WTC11 (cell line): ENCODE measurements around the gene SOCS6. TPM values are rescaled to one million over a fixed set of nuclear protein-coding genes. Genes with fewer than 3 reads are reported as not detected.

Experiments
- ATAC-seq: fragments of 200-7000 bp; cut with Tn5 transposase; 2 replicates; pipeline ENCODE4 v1.10.0; 2021; ENCODE audit warnings: mild to moderate bottlenecking, moderate library complexity
- CTCF ChIA-PET: fragments of 300-600 bp; sonication (Branson Sonifier 250); formaldehyde crosslinking; loops from one replicate; lab custom pipeline; 2021; ENCODE audit warnings: antibody characterized with exemption; lab: Charles Lee
- POLR2A ChIA-PET: fragments of 350-600 bp; sonication (Branson Sonifier 250); formaldehyde crosslinking; loops from one replicate; lab custom pipeline; 2021; ENCODE audit warnings: antibody characterized with exemption; lab: Charles Lee
- DNase-seq: peaks from one replicate; pipeline ENCODE4 v3.0.0; 2021; ENCODE audit warnings: low spot score
- H3K27ac Mint-ChIP-seq: 2 replicates; pipeline ENCODE4 v1.8.0; 2021; ENCODE audit warnings: mixed read lengths
- H3K27me3 Mint-ChIP-seq: 2 replicates; pipeline ENCODE4 v1.8.0; 2021; ENCODE audit warnings: low read depth, mild to moderate bottlenecking, moderate library complexity, mixed read lengths
- H3K36me3 Mint-ChIP-seq: 2 replicates; pipeline ENCODE4 v1.8.0; 2021; ENCODE audit warnings: mixed read lengths
- H3K4me1 Mint-ChIP-seq: 2 replicates; pipeline ENCODE4 v1.8.0; 2022; ENCODE audit warnings: mixed read lengths
- H3K4me3 Mint-ChIP-seq: 2 replicates; pipeline ENCODE4 v1.8.0; 2021; ENCODE audit warnings: mild to moderate bottlenecking, moderate library complexity, mixed read lengths
- H3K9me3 Mint-ChIP-seq: 2 replicates; pipeline ENCODE4 v1.8.0; 2021; ENCODE audit warnings: mixed read lengths
- AR ChIP-seq: fragments of 250-450 bp; sonication (Bioruptor Pico); IDR thresholded peaks from 2 replicates; pipeline ENCODE4 v1.9.0; 2021; ENCODE audit warnings: mild to moderate bottlenecking
- ATF1 ChIP-seq: sonication (generic); formaldehyde crosslinking; IDR thresholded peaks from 2 replicates; pipeline ENCODE4 v1.8.1; 2023; ENCODE audit warnings: mild to moderate bottlenecking, moderate library complexity, missing genetic modification reagents
- ATF6 ChIP-seq: sonication (generic); formaldehyde crosslinking; IDR thresholded peaks from 2 replicates; pipeline ENCODE4 v1.8.1; 2023; ENCODE audit warnings: mild to moderate bottlenecking, missing genetic modification reagents
- CBFB ChIP-seq: sonication (generic); formaldehyde crosslinking; IDR thresholded peaks from 2 replicates; pipeline ENCODE4 v1.8.1; 2022; ENCODE audit warnings: mild to moderate bottlenecking, low read depth, missing genetic modification reagents
- CREM ChIP-seq: sonication (generic); formaldehyde crosslinking; IDR thresholded peaks from 2 replicates; pipeline ENCODE4 v1.8.1; 2022; ENCODE audit warnings: mild to moderate bottlenecking, missing genetic modification reagents, moderate library complexity
- E2F5 ChIP-seq: sonication (generic); formaldehyde crosslinking; IDR thresholded peaks from 2 replicates; pipeline ENCODE4 v1.8.1; 2022; ENCODE audit warnings: mild to moderate bottlenecking, moderate library complexity, missing genetic modification reagents
- EMX1 ChIP-seq: fragments of 250-450 bp; sonication (Bioruptor Pico); IDR thresholded peaks from 2 replicates; pipeline ENCODE4 v1.8.0; 2021; ENCODE audit warnings: mild to moderate bottlenecking
- HMGA2 ChIP-seq: fragments of 250-450 bp; sonication (Bioruptor Pico); IDR thresholded peaks from 2 replicates; pipeline ENCODE4 v1.4.0; 2021; ENCODE audit warnings: mild to moderate bottlenecking, moderate library complexity
- IRF2 ChIP-seq: sonication (generic); formaldehyde crosslinking; IDR thresholded peaks from 2 replicates; pipeline ENCODE4 v1.8.0; 2022; ENCODE audit warnings: low read depth, missing genetic modification reagents, borderline replicate concordance
- JUN ChIP-seq: sonication (generic); formaldehyde crosslinking; IDR thresholded peaks from 2 replicates; pipeline ENCODE4 v1.8.0; 2023; ENCODE audit warnings: mild to moderate bottlenecking, missing genetic modification reagents
- MLX ChIP-seq: sonication (generic); formaldehyde crosslinking; IDR thresholded peaks from 2 replicates; pipeline ENCODE4 v1.8.1; 2023; ENCODE audit warnings: mild to moderate bottlenecking, missing genetic modification reagents, moderate library complexity
- MXD4 ChIP-seq: fragments of 250-450 bp; sonication (Bioruptor Pico); IDR thresholded peaks from 2 replicates; pipeline ENCODE4 v1.8.0; 2021; ENCODE audit warnings: mild to moderate bottlenecking, moderate library complexity, borderline replicate concordance
- MYBL2 ChIP-seq: sonication (generic); formaldehyde crosslinking; IDR thresholded peaks from 2 replicates; pipeline ENCODE4 v1.8.1; 2023; ENCODE audit warnings: mild to moderate bottlenecking, moderate library complexity, missing genetic modification reagents
- SMAD3 ChIP-seq: sonication (generic); formaldehyde crosslinking; IDR thresholded peaks from 2 replicates; pipeline ENCODE4 v1.8.0; 2022; ENCODE audit warnings: missing genetic modification reagents, mild to moderate bottlenecking, borderline replicate concordance
- TEAD1 ChIP-seq: sonication (generic); formaldehyde crosslinking; IDR thresholded peaks from 2 replicates; pipeline ENCODE4 v1.8.0; 2022; ENCODE audit warnings: mild to moderate bottlenecking, missing genetic modification reagents
- USF1 ChIP-seq: sonication (generic); formaldehyde crosslinking; IDR thresholded peaks from 2 replicates; pipeline ENCODE4 v1.8.0; 2022; ENCODE audit warnings: mild to moderate bottlenecking, missing genetic modification reagents
- ZNF263 ChIP-seq: sonication (generic); formaldehyde crosslinking; IDR thresholded peaks from 2 replicates; pipeline ENCODE4 v1.8.1; 2022; ENCODE audit warnings: low read depth, mild to moderate bottlenecking, moderate library complexity, missing genetic modification reagents
- ZNF416 ChIP-seq: fragments of 250-450 bp; sonication (Bioruptor Pico); IDR thresholded peaks from 2 replicates; pipeline ENCODE4 v1.9.0; 2021; ENCODE audit warnings: mild to moderate bottlenecking, inconsistent platforms
- ZNF532 ChIP-seq: fragments of 250-450 bp; sonication (Bioruptor Pico); IDR thresholded peaks from 2 replicates; pipeline ENCODE4 v1.9.0; 2021; ENCODE audit warnings: mild to moderate bottlenecking, borderline replicate concordance
- total RNA-seq: library from RNA; stranded (reverse); gene quantifications from 3 replicates; pipeline ENCODE4 v1.2.3, GENCODE V29; 2021

SOCS6 gene
- total RNA-seq, 1 experiment from 2014 or later = 16.5 TPM

- TF ChIP-seq ZNF263 (no peak), ZNF532 (CRISPR knock-in tag) (no peak), CBFB (CRISPR knock-in tag) (no peak), IRF2 (CRISPR knock-in tag) (no peak)
These were observed 39.3 kb downstream of the SOCS6 start (continued) for GRCh38 chr18:70328169-70328568.

- peaks cover 7% of the 10 kb centered on the region for H3K9me3 Mint-ChIP-seq
- H3K27ac Mint-ChIP-seq = no peak overlapping the region
- ATAC-seq (no peak), DNase-seq (no peak)
- H3K4me1 Mint-ChIP-seq = peaks cover 29% of the 10 kb centered on the region
- POLR2A ChIA-PET = no interaction called here
- H3K4me3 Mint-ChIP-seq = no peak overlapping the region
- no peaks in the 10 kb centered on the region for H3K27me3 Mint-ChIP-seq
- CTCF ChIA-PET = no interaction called here
- no peak for TF ChIP-seq TEAD1 (CRISPR knock-in tag)
- no peak for TF ChIP-seq AR (CRISPR knock-in tag)
- TF ChIP-seq E2F5 (CRISPR knock-in tag) = no peak
- TF ChIP-seq SMAD3 (CRISPR knock-in tag) = no peak
- TF ChIP-seq JUN (CRISPR knock-in tag) = no peak
- no peak for TF ChIP-seq ZNF416 (CRISPR knock-in tag)
- TF ChIP-seq HMGA2 = no peak
- no peak for TF ChIP-seq ATF1 (CRISPR knock-in tag)
- TF ChIP-seq MLX = no peak
- H3K36me3 Mint-ChIP-seq = peaks cover 23% of the 10 kb centered on the region
These were observed 40.2 kb downstream of the SOCS6 start for GRCh38 chr18:70329071-70329470.

GRCh38 chr18:70330887-70331286, 42.0 kb downstream of the SOCS6 start:
- no peaks in the 10 kb centered on the region for H3K27me3 Mint-ChIP-seq
- peaks cover 19% of the 10 kb centered on the region for H3K9me3 Mint-ChIP-seq
- ATAC-seq (peak; percentile 81), DNase-seq (no peak)
- H3K4me1 Mint-ChIP-seq = peaks cover 26% of the 10 kb centered on the region
- H3K27ac Mint-ChIP-seq = peak overlapping the region; percentile 82
- POLR2A ChIA-PET = interaction anchor here (0.6 to 0.7 kb wide), 2 partner anchors 25 to 1778 kb away, joined by 4 read pairs; no protein-coding TSS in a partner anchor
- peaks cover 20% of the 10 kb centered on the region for H3K36me3 Mint-ChIP-seq
- CTCF ChIA-PET = interaction anchor here (0.7 to 2.2 kb wide), 2 partner anchors 85 to 103 kb away, joined by 4 to 5 read pairs; no protein-coding TSS in a partner anchor
- H3K4me3 Mint-ChIP-seq = no peak overlapping the region
- TF ChIP-seq USF1 (CRISPR knock-in tag) (no peak), ATF6 (CRISPR knock-in tag) (no peak), MYBL2 (CRISPR knock-in tag) (no peak), EMX1 (no peak), MXD4 (CRISPR knock-in tag) (no peak), CREM (CRISPR knock-in tag) (no peak), ATF1 (CRISPR knock-in tag) (no peak)
